ENCODE data around the gene PINLYP.
A peak's percentile ranks its signal among the peaks of the same experiment; 100 is the strongest.

The PINLYP gene

DNA sequence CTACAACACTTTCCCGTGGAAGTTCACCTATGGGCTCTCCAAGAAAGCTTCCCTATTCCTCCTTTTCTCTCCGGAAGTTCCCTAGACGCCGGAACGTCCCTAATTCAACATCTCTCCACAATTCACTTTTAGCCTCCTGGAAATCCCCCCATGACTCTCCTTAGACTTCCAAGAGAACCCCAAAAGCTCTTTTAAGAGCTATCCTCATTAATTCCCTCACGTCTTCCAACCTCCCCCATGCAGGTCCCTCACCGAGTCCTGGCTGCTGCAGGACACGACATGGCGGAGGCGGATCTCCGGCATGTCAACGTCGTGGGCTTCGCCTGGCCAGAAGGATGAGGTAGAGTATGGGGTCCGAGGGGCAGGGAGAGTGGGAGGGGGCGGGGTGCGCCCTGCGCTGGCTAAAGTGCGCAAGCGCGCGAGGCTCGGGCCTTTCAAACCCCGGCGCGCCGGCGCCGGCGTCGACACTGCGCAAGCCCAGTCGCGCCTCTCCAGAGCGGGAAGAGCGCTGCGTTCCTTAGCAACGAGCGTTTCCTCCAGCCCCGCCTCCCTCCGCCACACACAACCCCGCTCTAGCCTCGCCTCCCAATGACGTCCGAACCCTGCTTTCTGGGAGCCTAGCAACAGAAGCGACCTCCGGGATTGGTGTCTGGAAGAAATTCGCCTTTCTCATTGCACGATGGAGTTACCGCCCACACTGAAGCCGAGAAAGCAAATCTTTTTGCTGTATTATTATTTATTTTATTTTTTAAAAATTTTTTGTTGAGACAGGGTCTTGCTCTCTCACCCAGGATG, at the start of gene PINLYP, which contains the start of gene XRCC1:
Gene PINLYP, plus strand, starts transcription at position 646 of the 795 bp plus-strand sequence. CDS start 1,391 bp downstream, outside the sequence.
Gene XRCC1, minus strand, starts transcription at position 372 of the 795 bp plus-strand sequence. Its CDS starts 69 bp downstream, at position 303.
- no peaks in the 10 kb centered on the region for H3K9me3 ChIP-seq (ENCODE audit: control insufficient read depth, low read depth, low read length)
- no peaks in the 10 kb centered on the region for H3K27me3 ChIP-seq (ENCODE audit: control insufficient read depth, insufficient read depth, low read length)
- peak within 1 kb of the TSS; percentile 95 for H3K9ac ChIP-seq (ENCODE audit: low read length)
- peaks cover 9% of the 10 kb centered on the region for H3K4me1 ChIP-seq (ENCODE audit: control insufficient read depth, low read depth, low read length)
- H3K4me3 ChIP-seq (ENCODE audit: low read length) = peak within 1 kb of the TSS; percentile 99
- H3K36me3 ChIP-seq (ENCODE audit: control insufficient read depth, low read depth, low read length) = no peaks in the 10 kb centered on the region
- H3K27ac ChIP-seq (ENCODE audit: low read length) = peak within 1 kb of the TSS; percentile 86

DNA sequence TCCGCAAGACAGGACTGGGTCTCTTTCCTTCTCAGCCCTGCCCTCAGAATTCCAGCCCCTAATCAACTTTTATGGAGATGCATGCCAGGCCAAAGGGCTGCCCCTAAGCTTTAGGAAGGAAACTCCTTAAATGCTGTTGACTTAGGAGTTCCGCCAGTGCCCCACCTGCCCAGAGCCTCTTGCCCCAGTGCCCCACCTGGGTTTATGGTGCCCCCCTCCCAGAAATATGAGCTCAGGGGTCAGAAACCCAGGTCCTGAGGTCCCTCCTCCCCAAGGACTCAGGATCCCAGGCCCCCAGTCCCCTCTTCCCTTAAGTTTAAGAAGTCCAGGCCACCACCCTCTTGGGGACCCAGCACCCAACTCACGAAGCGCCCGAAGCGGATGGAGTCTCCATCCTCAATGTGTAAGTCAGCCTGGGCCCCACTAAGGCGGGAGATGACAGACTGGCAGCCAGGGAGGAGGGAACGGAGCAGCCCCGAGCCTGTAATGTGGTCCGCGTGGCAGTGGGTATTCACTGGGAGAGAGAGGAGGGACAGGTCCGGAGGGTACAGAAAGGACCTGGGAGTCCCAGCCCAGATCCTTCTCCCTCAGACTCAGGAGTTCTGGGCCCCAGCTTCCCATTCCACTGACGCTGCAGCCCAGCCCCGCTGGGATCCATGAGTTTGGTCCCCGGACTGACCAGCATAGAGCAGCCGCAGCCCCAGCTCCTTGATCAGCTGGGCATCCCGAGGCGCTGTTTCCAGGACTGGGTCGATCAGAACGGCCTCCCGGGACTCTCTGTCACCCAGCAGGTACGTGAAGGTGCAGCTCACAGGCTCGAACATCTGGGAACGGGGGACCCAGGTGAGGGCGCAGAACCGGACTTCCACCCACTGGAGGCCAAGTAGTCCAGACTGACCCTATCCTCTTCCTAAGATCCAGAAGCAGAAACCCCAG, 49.5 kb upstream of the PINLYP start:
- H3K9me3 ChIP-seq (ENCODE audit: control insufficient read depth, low read depth, low read length) = no peaks in the 10 kb centered on the region
- peaks cover 4% of the 10 kb centered on the region for H3K4me1 ChIP-seq (ENCODE audit: control insufficient read depth, low read depth, low read length)
- H3K27ac ChIP-seq (ENCODE audit: low read length) = no peak overlapping the region
- H3K36me3 ChIP-seq (ENCODE audit: control insufficient read depth, low read depth, low read length) = no peaks in the 10 kb centered on the region
- peaks cover 31% of the 10 kb centered on the region for H3K27me3 ChIP-seq (ENCODE audit: control insufficient read depth, insufficient read depth, low read length)
- peak overlapping the region; percentile 50 for H3K9ac ChIP-seq (ENCODE audit: low read length)
- H3K4me3 ChIP-seq (ENCODE audit: low read length) = peak overlapping the region; percentile 85

- Histone ChIP-seq H3K4me3 (ENCODE audit: low read length) (peak within 1 kb of the TSS; percentile 85), H3K4me1 (ENCODE audit: control insufficient read depth, low read depth, low read length) (peaks cover 4% of the 10 kb centered on the region), H3K27me3 (ENCODE audit: control insufficient read depth, insufficient read depth, low read length) (peaks cover 31% of the 10 kb centered on the region), H3K27ac (ENCODE audit: low read length) (no peak within 1 kb of the TSS), H3K36me3 (ENCODE audit: control insufficient read depth, low read depth, low read length) (no peaks in the 10 kb centered on the region), H3K9me3 (ENCODE audit: control insufficient read depth, low read depth, low read length) (no peaks in the 10 kb centered on the region), H3K9ac (ENCODE audit: low read length) (peak within 1 kb of the TSS; percentile 50)
These were observed 48.4 kb upstream of the PINLYP start, which contains the start of gene ETHE1 for GRCh38 chr19:43526884-43527859. ETHE1 (minus strand) TSS chr19:43527201; CDS start chr19:43527177, 24 bp downstream.

- no peak overlapping the region for H3K27ac ChIP-seq (ENCODE audit: low read length)
- no peak overlapping the region for H3K4me3 ChIP-seq (ENCODE audit: low read length)
- H3K9ac ChIP-seq (ENCODE audit: low read length) = no peak overlapping the region
These were observed 47.6 kb upstream of the PINLYP start for GRCh38 chr19:43527860-43528622.

GRCh38 chr19:43532571-43532961, 43.0 kb upstream of the PINLYP start:
- H3K9me3 ChIP-seq (ENCODE audit: control insufficient read depth, low read depth, low read length) = no peaks in the 10 kb centered on the region
- H3K27ac ChIP-seq (ENCODE audit: low read length) = no peak overlapping the region
- no peaks in the 10 kb centered on the region for H3K36me3 ChIP-seq (ENCODE audit: control insufficient read depth, low read depth, low read length)
- peaks cover 11% of the 10 kb centered on the region for H3K4me1 ChIP-seq (ENCODE audit: control insufficient read depth, low read depth, low read length)
- peak overlapping the region; percentile 41 for H3K9ac ChIP-seq (ENCODE audit: low read length)
- H3K4me3 ChIP-seq (ENCODE audit: low read length) = peak overlapping the region; percentile 71
- peaks cover 12% of the 10 kb centered on the region for H3K27me3 ChIP-seq (ENCODE audit: control insufficient read depth, insufficient read depth, low read length)

More at GRCh38 chr19:43527860-43528622, 47.6 kb upstream of the PINLYP start:
- Histone ChIP-seq H3K27me3 (ENCODE audit: control insufficient read depth, insufficient read depth, low read length) (peaks cover 31% of the 10 kb centered on the region), H3K9me3 (ENCODE audit: control insufficient read depth, low read depth, low read length) (no peaks in the 10 kb centered on the region), H3K4me1 (ENCODE audit: control insufficient read depth, low read depth, low read length) (peaks cover 4% of the 10 kb centered on the region), H3K36me3 (ENCODE audit: control insufficient read depth, low read depth, low read length) (no peaks in the 10 kb centered on the region)

DNA sequence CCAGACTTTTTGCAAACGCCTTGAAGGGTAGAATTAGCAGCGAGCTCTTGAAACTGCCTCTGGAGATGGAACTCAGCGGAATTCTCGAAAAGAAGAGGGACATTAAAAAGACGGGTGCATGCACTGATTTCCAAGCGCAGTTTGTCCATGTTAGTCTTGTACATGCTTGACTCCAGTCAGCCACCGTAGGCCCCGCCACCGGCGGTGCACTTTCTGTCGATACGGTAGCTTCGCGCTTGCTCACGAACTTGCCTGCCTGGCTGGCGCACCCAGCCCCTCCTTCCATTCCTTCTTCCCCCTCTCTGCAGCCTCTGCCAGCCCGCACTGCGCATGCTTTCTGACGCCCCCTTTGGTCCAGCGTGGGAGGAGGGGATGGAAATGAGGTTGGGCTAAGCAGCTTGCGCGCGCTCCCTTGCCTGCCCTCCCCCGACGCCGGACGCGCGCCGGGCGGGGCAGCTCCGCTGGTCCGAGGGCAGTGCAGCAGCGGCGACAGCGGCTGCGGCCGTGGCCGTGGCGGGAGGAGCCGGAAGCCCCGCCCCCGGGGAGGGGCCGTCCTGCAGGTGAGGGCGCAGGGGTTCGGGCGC, 42.5 kb upstream of the PINLYP start, which contains the start of gene ZNF575:
Gene ZNF575, plus strand, starts transcription at position 227 of the 584 bp plus-strand sequence. CDS start 1,235 bp downstream, outside the sequence.
- no peaks in the 10 kb centered on the region for H3K36me3 ChIP-seq (ENCODE audit: control insufficient read depth, low read depth, low read length)
- H3K4me1 ChIP-seq (ENCODE audit: control insufficient read depth, low read depth, low read length) = peaks cover 11% of the 10 kb centered on the region
- peak within 1 kb of the TSS; percentile 71 for H3K4me3 ChIP-seq (ENCODE audit: low read length)
- H3K9me3 ChIP-seq (ENCODE audit: control insufficient read depth, low read depth, low read length) = no peaks in the 10 kb centered on the region
- H3K9ac ChIP-seq (ENCODE audit: low read length) = peak within 1 kb of the TSS; percentile 41
- H3K27ac ChIP-seq (ENCODE audit: low read length) = no peak within 1 kb of the TSS
- H3K27me3 ChIP-seq (ENCODE audit: control insufficient read depth, insufficient read depth, low read length) = peaks cover 7% of the 10 kb centered on the region

DNA sequence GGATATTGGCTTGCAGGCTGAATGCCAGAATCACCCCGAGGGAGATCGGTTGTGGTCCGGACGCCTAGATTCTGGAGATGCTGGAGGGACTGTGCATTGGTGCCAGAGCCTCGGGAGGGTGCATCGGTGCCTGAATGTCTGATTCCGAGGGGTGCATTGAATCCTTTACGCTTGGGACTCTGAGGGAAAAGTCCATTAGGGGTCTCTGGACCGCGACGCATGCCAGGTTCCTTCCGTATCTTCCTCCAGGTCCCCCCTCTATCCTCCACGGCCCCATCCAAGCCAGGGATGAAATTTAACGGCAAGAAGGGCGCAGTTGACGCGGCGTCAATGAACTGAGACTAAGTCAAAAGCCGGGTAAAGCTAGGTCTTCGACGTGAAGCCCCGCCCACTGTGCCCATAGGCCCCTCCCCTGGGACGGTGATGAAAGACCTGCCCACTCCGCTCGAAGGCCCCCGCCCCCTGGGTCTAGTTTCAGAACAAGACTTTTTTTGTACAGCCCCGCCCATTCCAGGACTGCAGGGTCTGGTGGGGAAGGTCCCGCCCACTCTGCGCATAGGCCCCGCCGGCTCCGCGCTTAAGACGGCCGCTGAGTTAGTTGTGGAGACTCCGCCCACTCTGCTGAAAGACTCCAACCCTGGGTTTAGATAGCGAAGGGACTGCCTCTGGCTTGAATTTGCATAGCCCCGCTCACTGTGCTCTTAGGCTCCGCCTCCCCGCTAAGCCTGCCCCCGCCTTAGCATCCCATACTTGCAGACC, 41.9 kb upstream of the PINLYP start:
- Histone ChIP-seq H3K27ac (ENCODE audit: low read length) (no peak overlapping the region), H3K4me1 (ENCODE audit: control insufficient read depth, low read depth, low read length) (peaks cover 11% of the 10 kb centered on the region), H3K4me3 (ENCODE audit: low read length) (peak overlapping the region; percentile 71), H3K9ac (ENCODE audit: low read length) (peak overlapping the region; percentile 43), H3K9me3 (ENCODE audit: control insufficient read depth, low read depth, low read length) (no peaks in the 10 kb centered on the region), H3K36me3 (ENCODE audit: control insufficient read depth, low read depth, low read length) (peaks cover 6% of the 10 kb centered on the region), H3K27me3 (ENCODE audit: control insufficient read depth, insufficient read depth, low read length) (peaks cover under 1% of the 10 kb centered on the region)

GRCh38 chr19:43534305-43534815, 41.2 kb upstream of the PINLYP start:
- Histone ChIP-seq H3K27me3 (ENCODE audit: control insufficient read depth, insufficient read depth, low read length) (no peaks in the 10 kb centered on the region), H3K9ac (ENCODE audit: low read length) (peak overlapping the region; percentile 43), H3K4me1 (ENCODE audit: control insufficient read depth, low read depth, low read length) (peaks cover 11% of the 10 kb centered on the region), H3K36me3 (ENCODE audit: control insufficient read depth, low read depth, low read length) (peaks cover 11% of the 10 kb centered on the region), H3K9me3 (ENCODE audit: control insufficient read depth, low read depth, low read length) (no peaks in the 10 kb centered on the region), H3K27ac (ENCODE audit: low read length) (no peak overlapping the region), H3K4me3 (ENCODE audit: low read length) (peak overlapping the region; percentile 71)

Data from iPS-18a (cell line).